T47D (cell line): ENCODE measurements around the gene FEM1C.
A peak's percentile ranks its signal among the peaks of the same experiment; 100 is the strongest.

ENCODE experiments used
- DNase-seq, 2 experiments: peaks; one replicate each; pipeline versions ENCODE4 v3.0.0 to v3.0.0-alpha.2; 2011 to 2012; ENCODE audit warnings: low read depth in 1 of 2, low spot score in 1 of 2
- JUND ChIP-seq: IDR thresholded peaks from 2 replicates; pipeline ENCODE4 v1.6.1; 2012; ENCODE audit warnings: low read depth
- in situ Hi-C: cut with HindIII; loops from 2 replicates; pipeline ENCODE4 v1.10.0; 2016; ENCODE audit warnings: low sequenced_read_pairs, low pct_unique_long_range_greater_than_20kb

FEM1C gene

DNA sequence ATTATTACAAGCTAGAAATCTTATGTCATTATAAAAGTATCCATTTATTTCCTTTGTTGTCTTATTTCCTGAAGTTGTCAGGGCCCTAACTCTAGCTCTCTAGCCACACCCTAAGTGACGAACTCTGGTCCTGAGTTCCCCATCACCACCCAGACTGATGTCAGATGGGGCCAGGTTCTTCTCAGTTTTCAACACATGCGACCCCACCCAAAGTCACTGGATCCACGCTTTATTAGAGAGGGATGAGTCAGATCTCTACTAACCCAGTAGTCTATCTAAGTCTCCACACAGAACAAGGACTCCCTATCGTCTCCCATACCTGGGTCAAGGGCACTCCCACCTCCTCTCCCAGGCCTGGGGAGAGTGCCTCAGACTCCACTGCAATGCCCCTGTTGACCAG, 6.8 kb upstream of the FEM1C start:
- DNase-seq, result no peak
- no peak for TF ChIP-seq JUND
- in situ Hi-C loops, result no loop called here

DNA sequence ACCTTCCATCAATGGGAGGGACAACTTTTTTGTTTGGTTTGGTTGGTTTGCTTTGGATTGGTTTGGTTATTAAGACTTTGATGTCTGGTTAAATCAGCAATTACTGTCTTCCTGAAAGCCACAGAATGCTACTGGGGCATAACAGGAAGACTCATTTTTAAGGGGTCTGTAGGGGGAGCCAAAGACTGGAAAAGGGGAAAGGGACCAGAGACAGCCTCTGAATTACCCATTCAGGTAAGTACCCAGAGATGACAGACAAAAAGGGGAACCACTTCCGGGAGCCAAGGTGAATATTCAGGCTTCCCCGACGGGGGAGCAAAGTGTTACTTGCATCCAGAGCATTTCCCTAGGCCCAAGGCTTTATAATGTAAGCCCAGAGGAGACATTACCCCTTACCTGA, 4.6 kb upstream of the FEM1C start:
- TF ChIP-seq JUND, result no peak
- peak in 1 of 2 experiments; percentile 44 for DNase-seq
- in situ Hi-C loops, result no loop called here

DNA sequence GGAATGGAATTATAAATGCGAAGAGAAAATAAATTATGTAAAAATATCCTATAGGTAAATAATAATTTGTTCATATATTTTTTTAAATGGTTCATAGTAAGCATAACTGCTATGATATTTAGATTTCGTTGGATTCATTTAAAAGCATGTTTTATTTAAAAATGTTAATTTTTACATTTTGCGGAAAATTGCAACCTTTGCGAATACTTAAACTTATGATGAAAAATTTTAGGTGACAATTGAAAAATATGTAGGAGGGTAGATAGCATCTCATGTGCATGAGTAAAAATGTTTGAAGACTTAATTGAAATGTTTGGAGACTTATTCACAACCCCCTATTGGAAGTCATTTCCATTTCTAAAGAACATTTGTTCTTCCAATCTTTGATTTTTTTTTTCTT, 4.1 kb upstream of the FEM1C start:
- in situ Hi-C loops, result no loop called here
- DNase-seq, result no peak

DNA sequence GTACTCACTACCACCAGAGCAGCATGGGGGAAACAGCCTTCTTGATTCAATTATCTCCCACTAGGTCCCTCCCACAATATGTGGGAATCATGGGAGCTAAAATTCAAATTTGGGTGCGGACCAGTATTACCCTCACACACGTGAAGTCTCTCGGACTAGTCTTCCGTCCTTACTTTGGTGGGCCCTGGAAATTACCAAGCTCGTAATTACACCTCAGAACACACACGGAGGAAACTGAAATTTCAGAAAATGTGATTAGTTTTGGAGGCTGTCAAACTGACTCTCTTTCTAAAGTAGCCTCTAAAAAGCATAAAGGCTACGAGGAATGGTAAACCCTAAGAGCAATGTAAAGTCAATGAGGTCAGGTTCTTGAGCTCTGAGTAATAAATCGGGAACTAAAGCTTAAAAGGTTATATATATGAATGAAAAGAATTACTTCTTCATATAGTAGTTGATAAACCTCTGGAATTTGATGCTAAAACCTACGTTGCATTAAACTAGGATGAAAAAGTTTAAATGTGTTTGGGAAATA, 842 bp upstream of the FEM1C start:
- in situ Hi-C loops, result no loop called here
- no peak for DNase-seq
- TF ChIP-seq JUND, result no peak

More for the DNA sequence above, 4.1 kb upstream of the FEM1C start:
- TF ChIP-seq JUND, result no peak

DNA sequence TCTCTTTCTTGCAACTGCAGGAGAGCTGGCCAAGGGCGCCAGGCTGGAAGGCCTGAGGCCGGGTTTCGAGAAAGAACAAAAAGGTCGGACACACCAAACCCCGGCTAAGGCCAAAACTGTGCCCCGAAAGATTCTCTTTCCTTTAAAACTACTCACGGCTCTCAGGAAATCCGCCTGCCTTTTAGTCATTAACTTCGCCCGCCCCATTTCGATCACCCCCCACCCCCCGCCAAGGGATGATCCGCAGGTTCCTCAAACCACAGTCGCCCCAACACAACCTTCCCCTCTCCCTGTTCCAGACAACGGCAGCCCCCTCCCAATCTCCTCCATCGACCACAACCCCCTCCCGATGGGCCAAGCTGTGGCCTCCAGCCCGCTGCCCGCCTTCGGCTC, 536 bp downstream of the FEM1C start:
- DNase-seq, result peak in 1 of 2 experiments; percentile 57
- in situ Hi-C loops, result no loop called here
- no peak for TF ChIP-seq JUND

DNA sequence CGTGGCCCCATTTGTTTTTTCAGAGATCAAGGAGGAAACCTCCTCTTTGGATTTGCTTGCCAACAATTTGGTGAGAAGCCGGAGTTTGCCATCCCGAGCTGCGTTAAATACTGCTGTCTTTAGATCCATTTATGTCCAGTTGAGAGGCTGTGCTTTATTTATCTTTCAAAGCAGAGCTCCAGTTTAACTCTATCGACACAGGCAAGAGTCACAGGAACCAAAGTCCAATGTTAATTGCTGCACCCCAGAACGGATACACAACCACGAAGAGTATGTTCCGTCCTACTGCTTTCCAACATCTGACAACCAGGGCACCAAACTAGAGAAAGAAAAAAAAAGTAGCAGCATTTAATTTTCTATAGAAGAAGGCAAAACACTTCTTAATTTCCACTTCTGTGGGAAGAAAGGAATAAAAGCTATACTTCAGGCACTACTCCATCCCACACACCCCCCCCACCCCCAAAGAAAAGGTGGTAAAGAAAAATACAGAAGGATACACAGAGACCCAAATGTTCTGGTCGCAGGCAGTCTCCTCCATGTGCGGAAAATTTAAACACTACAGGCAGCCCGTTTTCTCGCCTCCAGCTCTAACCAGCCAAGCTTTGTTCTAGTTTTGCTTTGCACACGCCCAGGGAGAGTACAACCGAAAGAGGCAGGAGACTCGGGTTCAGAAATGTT, 1.1 kb downstream of the FEM1C start:
- no peak for TF ChIP-seq JUND
- DNase-seq, result peak; percentile 13 to 16
- in situ Hi-C loops, result no loop called here

DNA sequence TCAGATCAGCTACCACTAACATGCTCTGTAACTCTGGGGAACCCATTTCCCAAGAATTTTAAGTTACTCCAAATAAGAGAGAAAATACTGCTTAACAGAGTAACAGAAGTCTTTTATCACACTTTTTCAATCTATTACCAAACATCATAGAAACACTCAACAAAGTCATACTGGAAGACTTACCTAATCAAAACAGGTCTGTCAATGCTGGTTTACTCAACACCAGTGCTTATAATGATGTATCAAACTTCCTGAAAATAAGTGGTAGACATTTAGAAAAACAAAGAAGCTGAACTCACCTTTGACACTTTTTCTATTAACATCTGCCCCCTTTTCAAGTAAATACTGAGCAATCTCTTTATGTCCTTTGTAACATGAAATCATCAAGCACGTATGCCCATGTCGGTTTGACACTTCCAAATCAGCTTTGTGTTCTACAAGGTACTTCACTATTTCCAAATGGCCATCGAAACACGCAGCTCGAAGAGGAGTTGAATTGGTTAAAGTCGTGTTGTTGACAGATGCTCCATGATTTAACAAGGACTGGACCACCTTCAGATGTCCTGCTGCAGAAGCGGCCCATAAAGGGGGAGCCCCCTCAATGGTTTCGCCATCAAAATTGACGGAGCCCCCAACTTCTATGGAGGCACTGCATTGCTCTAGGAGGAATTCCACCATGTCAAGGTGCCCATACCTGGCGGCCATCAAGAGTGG, 1.8 kb downstream of the FEM1C start:
- in situ Hi-C loops, result no loop called here
- no peak for TF ChIP-seq JUND
- no peak for DNase-seq

DNA sequence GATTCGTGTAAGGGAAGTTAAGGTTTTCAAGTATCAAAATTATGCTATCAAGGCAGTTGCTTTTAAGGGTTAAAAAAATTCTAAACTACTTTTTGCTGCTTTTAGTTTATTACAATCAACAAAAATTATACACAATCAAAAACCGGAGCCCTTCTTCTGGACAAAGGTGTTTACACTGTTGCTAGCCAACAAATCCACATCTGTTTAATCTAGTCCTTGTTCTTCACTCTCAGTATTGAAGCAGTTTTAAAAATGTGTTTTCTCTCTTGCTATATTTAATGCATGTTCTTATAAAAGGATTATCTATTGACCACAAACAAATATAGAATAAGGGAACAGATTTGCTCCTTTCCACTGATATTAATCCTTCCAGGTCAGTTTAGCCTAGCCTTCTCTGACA, 2.5 kb downstream of the FEM1C start:
- in situ Hi-C loops, result no loop called here
- DNase-seq, result no peak
- no peak for TF ChIP-seq JUND

DNA sequence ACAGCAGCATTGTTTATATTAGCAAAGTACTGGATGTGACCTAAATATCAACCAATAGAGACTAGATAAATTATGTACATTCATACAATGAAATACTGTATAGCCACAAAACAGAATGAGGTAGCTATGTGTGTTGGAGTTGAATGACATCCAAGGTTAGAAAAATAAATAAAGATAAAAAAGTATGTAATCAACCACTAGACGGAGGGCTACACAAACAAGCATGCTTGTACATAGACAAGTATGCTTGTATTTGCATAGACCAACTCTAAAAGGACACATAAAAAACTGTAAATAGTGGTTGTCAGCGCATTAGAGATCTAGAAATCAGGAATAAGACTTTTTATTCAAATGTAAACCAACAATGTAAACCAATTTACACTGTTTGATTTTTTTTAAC, 3.0 kb downstream of the FEM1C start:
- DNase-seq, result no peak
- no peak for TF ChIP-seq JUND
- in situ Hi-C loops, result no loop called here

DNA sequence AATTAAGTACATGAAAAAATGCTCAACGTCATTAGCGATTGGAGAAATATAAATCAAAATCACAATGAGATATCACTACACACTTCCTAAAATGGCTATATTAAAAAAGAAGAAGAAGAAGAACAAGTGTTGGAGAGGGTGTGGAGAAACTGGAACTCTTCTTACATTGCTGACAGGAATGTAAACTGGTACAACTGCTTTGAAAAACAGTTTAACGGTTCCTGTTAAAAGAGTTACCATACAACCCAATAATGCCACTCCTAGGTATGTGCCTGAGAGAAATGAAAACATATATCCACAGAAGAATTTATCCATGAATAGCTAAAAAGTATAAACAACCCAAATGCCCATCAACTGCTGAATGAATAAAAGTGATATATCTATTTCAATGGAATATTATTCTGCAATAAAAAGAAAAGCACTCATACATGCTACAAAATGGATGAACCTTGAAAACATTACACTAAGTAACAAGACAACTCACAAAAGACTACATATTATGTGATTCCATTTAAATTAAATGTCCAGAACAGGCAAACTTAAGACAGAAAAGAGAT, 9.0 kb downstream of the FEM1C start:
- DNase-seq, result no peak
- no peak for TF ChIP-seq JUND
- in situ Hi-C loops, result no loop called here

DNA sequence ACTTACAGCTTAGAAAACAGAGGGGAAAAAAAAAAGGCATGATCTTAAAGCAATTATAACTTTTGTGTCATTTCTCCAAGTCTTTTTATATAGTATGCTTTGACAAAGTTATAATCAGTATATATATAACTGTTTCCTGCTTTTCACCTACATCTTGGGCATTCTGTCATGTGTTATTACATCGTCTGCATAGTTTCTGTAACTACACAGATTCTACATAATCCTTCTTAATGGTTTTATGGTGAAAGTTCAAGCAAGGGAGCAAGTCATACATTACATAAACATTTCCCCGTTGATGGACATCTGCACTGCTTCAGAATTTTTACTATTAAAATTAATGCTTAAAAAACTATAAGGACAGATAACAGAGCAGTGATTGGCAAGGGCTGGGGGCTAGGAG, 12.1 kb downstream of the FEM1C start:
- DNase-seq, result no peak
- in situ Hi-C loops, result no loop called here
- TF ChIP-seq JUND, result no peak

DNA sequence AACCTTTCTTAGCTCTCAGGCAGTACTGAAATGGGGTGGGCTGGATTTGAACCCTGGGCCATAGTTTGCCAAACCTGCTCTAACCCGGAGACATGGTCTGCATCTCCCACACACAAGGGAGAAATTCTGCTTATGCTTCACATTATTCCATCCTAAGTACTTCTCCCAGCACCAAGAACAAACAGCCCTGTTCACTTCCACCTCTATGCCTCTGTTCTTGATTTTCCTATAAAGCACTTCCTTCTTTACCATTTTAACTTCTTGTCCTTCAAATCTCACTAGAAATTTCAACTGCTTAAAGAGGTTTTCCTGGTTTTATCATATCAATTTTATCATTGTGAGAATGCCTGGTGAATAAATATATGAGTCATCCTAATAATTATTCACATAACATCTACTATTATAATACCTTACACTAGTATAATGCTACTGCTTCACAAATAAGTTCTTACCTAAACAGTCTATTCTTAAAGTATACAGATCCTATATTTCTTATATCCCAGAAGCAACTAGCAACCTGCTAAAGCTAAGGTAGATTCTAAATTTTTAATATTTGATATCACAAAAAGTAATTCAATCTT, 12.7 kb downstream of the FEM1C start:
- DNase-seq, result no peak
- in situ Hi-C loops, result no loop called here

DNA sequence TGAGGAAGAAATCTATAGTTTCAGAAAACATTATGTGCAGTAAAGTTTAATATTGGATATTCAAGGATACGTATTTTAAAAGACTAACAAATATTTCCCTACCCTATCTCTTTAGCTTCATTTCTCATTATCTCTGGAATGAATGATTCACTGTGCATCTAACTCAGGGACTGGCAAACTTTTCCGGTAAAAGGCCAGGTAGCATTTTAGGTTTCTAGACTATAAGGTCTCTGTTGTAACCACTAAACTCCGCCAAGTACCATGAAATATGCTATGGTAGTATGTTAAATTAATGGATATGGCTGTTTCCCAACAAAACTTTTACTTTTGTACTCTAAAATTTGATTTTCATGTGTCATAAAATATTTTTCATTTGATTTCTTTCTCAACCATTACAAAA, 13.2 kb downstream of the FEM1C start:
- TF ChIP-seq JUND, result no peak
- DNase-seq, result no peak
- in situ Hi-C loops, result no loop called here

More for the DNA sequence above, 12.7 kb downstream of the FEM1C start:
- TF ChIP-seq JUND, result no peak
